GM08714 (cell line): ENCODE data around the gene MAMDC4.

ENCODE experiments used
- H3K4me3 ChIP-seq: fragments of 200-500 bp; sonication (Bioruptor generic); 2 replicates; pipeline ENCODE4 v1.5.1; 2014; ENCODE audit warnings: mild to moderate bottlenecking, low read length, inconsistent platforms
- ZNF274 ChIP-seq: IDR thresholded peaks from 2 replicates; pipeline ENCODE4 v1.6.1; 2012; ENCODE audit warnings: mild to moderate bottlenecking, low read depth, low read length

Gene MAMDC4

DNA sequence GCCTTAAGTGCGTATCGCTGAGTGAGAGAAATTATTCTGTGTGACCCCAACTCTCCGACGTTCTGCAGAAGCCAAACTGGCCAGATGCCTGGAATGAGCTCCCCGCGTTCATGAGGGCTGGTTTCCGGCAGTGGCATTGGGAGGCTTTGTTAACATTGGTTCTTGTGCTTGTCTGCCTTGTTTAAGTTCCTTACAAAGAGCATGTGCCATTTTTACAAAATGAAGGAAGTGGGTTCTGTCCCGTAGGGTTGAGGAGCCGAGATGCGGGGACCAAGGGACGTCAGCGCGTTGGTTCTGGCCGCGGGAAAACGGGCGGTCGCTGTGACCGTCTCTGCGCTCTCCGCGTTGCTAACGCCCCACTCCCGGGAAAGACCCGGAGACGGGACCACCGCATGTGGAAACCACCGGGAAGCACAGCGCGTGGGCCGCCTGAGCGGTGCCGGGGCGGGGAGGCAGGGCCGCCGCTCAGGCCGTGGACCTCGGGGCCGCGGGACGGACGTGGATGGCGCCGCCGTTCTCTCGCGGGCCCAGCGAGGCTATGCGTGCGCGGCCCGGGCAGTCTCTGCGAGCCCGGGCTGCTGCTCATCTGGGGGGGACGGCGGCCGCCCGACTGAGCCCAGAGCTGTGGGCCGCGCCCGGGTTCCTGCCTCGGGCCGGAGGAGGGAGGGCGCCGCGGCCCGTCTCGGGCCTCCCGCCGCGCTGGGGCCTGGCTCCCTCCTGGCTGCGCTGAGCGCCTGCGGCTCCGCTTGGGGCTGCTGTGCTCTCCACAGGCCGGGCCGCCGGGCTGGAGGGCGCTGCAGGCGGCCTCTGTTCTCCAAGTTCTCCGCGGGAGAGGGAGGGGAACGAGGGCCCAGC, 30.9 kb upstream of the MAMDC4 start:
- H3K4me3 ChIP-seq, result no peak overlapping the region
- no peak; the same call in 1 of the 2 replicates for TF ChIP-seq ZNF274

DNA sequence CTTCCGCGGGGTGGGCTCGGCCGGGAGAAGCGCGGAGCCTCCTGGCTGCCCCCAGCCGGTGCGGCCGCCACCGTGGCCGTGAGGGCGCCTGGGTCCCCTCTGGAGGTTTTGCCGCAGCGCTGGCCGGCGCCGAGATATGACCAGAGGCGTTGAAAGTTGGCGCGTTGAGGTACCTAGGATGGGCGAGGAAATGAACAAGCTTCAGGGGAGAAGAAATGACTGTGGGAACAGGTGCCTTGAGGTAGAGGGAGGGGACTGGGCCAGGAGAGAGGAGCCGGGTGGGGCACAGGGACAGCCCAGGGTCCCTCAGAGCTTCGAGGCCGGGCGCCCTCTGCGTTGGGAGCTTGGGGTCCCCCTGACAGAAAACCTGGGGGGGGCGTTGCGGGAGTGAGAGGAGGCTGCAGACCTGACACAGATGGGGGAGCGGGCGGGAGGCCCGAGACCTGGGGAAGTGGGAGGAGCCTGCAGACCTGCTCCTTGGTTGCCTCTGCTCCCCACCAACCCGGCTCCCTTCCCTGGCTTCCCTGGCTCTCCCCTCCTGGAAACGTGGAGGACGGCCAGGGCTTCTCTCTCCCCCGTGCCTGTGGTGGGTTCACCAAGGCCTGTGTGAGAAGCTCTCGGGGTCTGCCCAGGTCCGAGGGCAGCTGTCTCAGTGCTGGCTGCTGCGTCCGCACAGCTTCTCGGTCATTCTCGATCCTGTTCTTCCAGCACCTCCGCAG, 30.2 kb upstream of the MAMDC4 start:
- no peak overlapping the region for H3K4me3 ChIP-seq
- TF ChIP-seq ZNF274, result no peak; the same call in 1 of the 2 replicates

DNA sequence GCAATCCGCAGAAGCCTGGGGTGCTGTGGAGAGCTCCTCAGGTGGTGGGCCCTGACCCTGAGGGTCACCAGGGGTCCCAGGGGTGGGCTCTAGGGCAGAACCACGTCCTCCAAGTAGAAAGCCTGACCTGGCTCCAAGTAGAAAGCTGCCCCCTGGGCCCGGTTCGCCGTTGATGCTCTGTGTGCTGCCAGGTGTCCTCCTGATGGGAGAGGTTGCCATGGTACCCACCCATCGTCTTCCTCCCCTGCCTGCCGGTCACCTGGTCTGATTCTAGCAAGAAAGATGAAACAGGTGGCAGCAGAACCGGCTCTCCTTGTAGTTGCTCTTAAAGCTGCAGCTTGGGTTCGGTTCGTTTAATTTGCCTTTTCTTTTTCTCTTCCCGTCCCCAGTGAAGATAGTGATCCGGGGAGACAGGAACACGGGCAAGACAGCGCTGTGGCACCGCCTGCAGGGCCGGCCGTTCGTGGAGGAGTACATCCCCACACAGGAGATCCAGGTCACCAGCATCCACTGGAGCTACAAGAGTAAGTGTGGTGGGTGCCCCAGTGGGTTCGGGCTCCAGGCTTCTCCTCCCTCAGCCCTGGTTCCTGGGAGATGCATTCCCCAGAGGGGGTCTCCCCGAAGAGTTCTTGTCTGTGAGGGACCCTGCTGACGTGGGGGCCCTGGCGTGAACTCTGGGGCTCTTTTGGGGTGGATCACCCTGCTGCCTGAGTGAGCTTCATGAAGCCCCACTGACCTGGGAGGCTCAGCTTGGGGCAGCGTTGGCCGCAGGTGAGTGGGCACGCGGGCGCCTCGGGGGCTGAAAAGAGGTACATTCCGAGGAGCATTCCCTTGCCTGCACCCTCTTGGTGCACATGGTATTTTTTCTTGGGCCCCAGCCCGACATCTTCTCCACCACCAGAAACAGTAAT, 28.8 kb upstream of the MAMDC4 start:
- TF ChIP-seq ZNF274, result no peak
- no peak overlapping the region for H3K4me3 ChIP-seq

DNA sequence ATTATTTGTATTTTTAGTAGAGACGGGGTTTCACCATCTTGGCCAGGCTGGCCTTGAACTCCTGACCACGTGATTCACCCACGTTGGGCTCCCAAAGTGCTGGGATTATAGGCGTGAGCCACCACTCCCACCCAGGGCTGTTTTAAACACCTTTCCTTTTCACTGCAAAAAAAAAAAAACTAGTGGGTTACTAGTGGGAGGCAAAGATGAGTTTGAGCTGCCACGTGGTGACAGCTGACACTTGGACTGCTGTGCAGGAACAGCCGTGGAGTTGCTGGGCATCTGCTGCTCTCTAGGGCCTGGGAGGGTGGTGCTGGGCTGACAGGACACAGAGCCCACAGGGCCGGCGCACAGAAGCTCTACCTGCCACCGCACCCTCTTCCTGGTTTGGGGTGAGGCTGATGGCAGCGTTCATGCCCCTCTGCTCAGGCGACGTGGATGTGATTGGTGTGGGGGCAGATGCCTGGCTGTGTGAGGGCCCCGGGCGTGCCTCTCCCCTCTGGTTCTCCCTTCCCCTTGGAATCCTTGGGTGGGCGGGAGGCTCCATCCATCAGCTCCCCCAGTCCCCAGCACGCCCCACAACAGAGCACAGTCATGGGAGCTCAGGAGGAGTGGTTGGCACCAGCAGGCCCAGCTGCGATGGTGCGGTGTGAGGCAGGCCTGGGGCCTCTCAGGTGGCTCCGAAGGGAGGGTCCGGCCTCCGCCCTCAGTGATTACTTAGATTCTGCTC, 27.5 kb upstream of the MAMDC4 start:
- no peak for TF ChIP-seq ZNF274
- H3K4me3 ChIP-seq, result no peak overlapping the region

DNA sequence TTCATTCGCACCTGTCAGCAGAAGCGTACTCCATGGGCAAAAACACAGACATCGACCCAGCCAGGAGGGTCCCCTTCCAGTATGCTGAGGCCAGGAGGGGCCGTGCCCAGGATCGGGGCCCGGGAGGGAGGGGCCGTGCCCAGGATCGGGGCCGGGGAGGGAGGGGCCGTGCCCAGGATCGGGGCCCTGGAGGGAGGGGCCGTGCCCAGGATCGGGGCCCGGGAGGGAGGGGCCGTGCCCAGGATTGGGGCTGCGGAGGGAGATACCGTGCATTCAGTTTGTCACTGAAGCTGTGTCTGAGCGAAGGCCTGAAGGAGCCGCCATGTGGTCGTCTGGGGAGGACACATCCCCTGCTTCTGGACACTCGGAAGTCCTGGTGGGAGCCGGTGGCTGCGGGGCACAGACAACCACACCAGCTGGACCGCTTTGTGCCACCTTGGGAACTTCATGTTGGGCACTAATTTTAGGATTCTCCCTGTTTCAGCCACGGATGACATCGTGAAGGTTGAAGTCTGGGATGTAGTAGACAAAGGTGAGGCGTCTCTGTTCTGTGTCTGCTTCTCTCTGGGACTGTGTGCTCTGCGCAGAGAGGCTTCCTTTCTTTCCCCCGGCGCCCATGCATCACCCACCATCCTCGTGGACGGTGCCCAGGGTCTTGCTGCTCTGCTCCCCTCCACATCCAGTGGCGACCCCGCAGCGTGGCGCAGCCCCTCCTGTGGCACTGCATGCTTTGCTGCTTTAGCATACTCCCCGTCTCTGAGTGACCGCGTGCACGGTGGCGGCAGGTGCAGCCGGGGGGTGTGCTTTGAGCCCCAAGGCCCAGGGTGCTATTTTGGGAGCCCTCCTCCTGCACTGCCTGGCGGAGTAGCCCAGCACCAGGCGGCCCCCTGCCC, 26.6 kb upstream of the MAMDC4 start:
- no peak for TF ChIP-seq ZNF274
- H3K4me3 ChIP-seq, result no peak overlapping the region

DNA sequence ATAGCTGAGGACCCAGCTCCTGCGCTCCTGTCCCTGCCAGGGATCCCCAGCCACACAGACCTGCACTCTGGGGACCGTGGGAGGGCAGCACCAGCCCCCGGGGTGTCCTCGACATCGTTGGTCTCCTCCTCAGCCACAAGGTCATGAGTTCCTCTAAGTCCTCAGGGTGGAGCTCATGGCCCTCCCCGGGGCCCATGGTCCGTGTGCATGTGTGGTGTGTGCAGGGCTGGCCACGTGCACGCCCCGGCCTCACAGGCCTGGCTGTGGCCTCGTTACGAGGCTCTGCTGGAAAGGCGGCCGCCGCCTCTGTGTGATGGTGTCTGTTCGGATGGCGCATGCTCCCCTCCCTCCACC, 26.0 kb upstream of the MAMDC4 start:
- no peak for TF ChIP-seq ZNF274
- H3K4me3 ChIP-seq, result no peak overlapping the region

DNA sequence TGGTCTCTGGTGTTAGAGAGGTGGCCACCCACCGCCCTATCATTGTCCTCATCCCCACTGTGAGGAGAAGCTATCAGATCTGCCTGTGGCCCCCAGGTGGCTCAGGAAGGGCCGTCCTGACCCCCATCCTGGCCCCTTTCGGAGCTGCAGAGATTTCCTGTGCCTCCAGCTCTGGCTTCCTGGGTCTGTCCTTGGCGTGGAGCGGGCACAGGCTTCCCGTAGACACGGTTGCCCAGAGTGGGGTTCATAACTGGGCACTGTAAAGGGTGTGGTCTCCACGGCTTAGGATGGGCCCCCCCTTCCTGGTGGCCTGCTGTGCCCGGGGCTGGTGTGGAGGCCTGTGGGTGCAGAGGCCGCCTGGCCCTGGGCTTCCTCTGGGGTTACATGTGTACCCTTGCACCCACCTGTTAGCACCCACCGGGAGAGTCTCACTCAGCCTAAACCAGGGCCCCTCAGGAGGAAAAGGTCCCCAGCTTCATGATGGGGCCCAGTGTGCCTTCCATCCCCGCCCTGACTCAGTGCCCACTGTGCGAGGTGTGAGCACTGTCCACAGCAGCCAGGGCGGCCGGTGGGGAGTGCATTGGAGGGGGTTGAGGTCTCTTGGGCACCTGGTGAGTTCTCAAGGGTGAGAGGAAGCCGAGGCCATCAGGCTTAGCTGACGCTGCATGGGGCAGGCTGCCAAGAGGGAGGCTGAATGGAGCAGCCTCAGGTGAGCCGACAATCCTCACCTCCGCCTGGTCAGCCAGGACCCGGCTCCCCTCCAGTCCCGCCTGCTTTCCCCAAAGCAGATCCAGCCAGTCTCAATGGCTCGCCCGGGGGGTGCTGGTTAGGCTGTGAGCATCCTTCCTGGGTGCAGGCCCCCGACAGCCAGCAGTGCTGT, 25.2 kb upstream of the MAMDC4 start:
- H3K4me3 ChIP-seq, result no peak overlapping the region
- no peak for TF ChIP-seq ZNF274

DNA sequence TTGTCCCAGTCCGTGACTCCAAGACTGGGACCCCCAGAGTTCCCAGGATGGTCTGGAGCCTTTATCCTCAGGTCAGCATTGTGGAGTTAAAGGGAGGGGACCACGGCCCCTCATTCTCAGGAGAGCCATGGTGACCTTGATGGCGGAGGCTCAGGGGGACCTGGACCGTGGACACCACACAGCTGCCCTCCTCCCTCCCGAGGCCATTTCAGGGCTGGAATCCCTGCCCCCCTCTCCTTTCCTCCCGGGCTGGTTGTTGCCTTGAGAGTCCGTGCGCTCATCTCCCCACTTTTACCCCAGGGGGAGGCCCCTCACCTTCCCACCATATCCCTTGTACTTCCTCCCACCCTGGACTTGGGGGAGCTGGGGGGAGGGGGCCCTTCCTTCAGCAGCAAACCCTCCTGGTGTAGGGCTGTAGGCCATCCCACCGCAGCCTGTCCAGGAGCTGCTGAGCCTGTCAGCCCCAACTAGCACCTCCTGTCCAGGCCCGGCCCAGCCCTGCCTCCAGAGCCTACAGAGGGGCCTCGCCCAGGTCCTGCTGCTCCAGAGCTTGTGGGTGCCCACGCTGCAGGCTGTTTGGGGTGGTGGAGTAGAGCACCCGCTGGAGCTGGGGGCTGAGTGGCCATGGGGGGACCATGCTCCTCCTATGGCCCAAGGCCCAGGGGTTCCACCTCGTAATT, 24.2 kb upstream of the MAMDC4 start:
- TF ChIP-seq ZNF274, result no peak
- no peak overlapping the region for H3K4me3 ChIP-seq

DNA sequence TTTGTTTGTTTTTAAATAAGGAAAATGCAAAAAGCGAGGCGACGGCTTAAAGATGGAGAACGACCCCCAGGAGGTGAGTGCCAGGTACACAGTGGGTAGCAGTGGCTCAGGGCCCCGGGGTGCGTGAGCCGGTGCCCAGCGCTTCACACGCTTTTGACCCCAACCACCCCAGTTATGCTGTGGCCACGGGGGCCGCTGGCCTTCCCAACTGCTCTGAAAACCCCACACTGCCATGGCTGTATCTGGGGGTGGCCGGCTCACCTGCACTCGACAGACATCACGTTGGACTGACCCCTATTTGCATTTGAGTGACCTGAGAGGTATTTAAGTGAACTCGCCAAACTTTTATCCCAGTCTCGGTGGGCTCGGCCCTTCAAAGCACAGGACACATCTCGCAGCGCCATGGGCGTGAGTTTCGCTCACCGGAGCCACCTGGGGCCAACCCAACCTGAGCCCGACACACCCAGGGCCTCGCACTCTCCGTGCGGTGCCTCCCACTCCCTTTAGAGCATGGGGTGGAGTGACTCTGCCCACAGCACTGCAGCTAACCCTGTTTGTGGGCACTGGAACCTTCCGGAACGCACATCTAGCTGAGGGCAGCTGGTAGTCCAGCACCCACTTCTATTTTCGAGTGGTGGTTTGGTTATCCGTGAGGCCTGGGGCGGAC, 23.5 kb upstream of the MAMDC4 start:
- no peak overlapping the region for H3K4me3 ChIP-seq
- no peak for TF ChIP-seq ZNF274

DNA sequence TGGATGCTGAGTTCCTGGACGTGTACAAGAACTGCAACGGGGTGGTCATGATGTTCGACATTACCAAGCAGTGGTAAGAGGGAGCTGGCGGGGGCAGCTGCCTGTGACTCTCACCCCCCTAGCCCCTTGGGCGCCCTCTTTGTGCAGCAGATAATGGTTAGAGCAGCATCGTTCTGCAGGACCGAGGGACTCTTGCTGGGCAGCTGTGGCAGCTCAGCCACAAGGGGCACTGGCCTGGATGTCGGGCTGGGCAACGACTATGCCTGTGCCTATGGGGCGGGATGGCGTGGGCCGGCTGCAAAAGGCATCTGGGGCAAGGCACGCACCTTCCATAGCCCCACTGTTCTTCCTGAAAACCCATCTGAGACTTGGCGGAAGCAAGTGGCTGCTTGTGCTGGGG, 22.7 kb upstream of the MAMDC4 start:
- no peak for TF ChIP-seq ZNF274
- H3K4me3 ChIP-seq, result no peak overlapping the region
